Amniotic epithelial cell (primary cell): ENCODE measurements around the gene COL23A1.
"Not testable (repeated sequence)": the region's sequence is repeated elsewhere in the genome, so short reads cannot be mapped to it uniquely, and the experiment has no call there.

ENCODE experiments used
- DNase-seq: peaks from one replicate; pipeline ENCODE4 v3.0.0-alpha.2; 2010; ENCODE audit warnings: low read depth

The COL23A1 gene

GRCh38 chr5:178207917-178208280 is 382.3 kb downstream of the COL23A1 start:
- DNase-seq, result no peak

DNA sequence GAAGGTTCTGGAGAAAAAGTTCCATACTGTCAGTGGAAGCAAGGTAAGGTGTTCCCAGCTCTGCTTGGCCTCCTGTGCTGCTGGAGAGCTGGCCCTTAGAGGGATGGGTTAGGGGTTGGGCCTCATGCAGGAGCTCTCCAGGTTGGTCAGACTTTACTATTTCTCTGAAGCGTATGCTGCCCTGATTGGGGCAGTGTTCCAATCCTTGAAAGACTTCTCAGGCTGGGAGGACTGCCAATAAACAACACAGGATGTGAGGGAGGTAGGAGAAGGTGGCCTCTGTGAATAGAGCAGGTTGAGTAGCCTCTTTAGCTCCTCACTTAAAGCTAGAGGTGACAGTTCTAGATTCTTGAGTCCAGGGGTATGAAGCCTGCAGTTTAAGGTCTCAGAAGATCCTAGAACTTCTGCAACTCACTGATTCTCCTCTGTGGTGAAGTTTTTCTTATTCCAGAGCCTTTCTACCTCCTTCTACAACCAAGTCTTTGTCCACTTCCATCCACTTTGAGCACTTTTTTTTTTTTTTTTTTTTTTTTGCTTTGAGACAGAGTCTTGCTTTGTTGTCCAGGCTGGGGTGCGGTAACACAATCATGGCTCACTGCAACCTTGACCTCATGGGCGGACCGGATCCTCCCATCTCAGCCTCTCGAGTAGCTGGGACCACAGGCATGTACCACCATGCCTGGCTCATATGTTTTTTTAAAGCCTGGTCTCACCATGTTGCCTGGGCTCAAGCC is 382.8 kb downstream of the COL23A1 start:
- DNase-seq, result peak; percentile 77

DNA sequence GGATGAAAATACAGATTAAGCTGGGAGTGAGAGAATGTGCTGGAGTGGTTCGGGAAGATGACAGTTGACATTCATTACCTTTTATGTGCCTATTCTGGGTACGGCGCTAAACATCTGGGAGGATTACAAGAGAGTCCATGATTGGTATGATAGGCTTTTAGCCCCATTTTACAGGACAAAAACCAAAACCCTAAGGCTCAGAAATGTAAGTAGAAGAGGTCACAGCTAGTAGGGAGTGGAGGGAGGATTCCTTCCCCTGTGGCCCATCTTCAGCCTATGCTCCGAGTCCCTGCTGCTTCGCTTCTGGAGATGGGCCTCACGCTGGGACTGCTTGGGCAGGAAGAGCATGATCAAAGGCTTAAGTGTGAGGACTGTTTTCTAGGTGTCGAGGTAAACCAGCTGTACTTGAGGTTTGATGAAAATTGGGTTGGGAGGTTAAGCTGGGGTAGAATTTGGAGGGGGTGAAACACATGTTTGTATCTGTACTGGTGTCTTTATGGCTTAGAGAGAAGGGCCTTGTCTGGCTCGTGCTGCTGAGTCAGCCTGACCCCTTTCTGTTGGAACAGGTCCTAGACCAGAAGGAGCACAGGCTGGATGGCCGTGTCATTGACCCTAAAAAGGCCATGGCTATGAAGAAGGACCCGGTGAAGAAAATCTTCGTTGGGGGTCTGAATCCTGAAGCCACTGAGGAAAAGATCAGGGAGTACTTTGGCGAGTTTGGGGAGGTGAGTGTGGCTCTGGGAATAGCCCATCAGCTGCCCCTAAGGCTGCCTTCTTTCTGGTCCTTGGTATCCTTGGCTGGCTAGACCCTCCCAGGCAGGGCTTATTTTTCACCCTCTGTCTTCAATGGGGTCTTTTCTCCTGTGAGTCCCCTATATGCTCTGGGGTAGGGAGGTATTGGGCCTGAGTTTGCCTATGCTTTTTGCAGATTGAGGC is 383.8 kb downstream of the COL23A1 start:
- peak; percentile 34 for DNase-seq

DNA sequence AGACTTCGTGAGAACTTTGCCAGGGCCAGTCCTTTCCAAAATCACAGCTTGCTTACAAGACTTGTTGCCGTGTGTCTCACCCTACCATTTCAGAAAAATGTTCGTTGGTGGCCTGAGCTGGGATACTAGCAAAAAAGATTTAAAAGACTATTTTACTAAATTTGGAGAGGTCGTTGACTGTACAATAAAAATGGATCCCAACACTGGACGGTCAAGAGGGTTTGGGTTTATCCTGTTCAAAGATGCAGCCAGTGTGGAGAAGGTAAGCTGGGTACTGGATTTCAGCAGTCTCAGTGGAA is 384.5 kb downstream of the COL23A1 start:
- DNase-seq, result no peak

DNA sequence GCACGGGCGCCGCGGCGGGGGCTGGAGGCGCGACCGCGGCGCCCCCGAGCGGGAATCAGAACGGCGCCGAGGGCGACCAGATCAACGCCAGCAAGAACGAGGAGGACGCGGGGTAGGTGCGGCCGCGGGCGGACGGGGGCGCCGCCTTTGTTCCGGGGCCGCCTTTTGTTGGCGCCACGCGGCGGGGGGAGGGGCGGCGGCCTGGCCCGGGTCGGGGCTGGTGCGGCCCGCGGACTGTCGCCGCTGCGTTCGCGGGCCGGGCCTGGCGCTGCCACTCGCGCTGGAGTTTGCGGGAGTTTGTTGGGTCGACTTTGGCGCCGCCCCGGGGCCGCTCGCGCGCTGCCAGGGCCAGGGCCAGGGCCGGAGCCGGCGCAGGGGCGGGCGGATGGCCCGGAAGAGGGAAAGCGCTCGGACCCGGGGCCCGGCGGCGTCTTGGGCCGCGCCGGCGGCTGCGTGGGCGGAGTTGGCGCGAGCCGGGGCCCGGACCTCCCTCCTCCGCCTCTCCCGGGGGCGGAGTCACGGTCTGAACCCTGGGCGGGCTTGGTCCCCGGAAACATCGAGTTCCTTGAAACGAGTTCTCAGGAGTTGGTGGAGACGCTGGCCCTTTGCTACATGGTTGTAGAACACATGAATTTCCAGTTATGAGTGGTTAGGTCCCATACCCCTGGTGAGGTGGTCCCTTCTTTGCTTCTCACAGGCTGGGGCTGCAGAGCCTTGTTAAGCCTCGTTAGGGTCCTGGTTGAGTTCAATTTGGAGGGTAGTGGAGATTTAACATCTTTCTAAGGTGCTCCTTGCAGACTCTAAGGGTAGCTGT is 385.1 kb downstream of the COL23A1 start:
- peak; percentile 63 for DNase-seq

- peak; percentile 92 for DNase-seq
Observed at GRCh38 chr5:178204182-178204934, 385.8 kb downstream of the COL23A1 start, which contains the start of gene HNRNPAB. HNRNPAB (plus strand) TSS chr5:178204533; CDS start chr5:178204838, 305 bp downstream.

DNA sequence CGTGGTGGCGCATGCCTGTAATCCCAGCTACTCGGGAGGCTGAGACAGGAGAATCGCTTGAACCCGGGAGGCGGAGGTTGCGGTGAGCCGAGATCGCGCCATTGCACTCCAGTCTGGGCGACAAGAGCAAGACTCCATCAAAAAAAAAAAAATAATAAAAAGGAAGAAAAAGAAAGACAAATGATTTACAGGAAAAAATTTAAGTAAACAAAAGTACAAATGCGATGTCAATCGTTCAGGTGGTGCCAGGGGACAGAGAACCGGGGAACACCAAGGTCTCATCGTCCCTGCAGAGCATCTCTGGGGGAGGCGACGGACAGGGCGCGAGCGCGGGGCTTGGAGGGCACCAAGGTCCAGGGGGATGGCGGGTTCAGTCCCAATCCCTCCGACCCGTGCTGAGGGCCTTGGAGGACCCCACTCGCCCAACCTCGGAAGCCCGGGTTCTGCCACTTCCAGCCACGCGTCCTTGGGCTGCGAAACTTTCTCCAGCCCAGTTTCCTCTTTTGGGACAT is 386.5 kb downstream of the COL23A1 start:
- DNase-seq, result no peak

- no peak for DNase-seq
Observed at GRCh38 chr5:178202541-178202940, 387.7 kb downstream of the COL23A1 start.

- no peak for DNase-seq
Observed at GRCh38 chr5:178201927-178202235, 388.3 kb downstream of the COL23A1 start.

GRCh38 chr5:178201221-178201926 is 388.8 kb downstream of the COL23A1 start:
- no peak for DNase-seq

GRCh38 chr5:178199581-178200434 is 390.4 kb downstream of the COL23A1 start:
- DNase-seq, result no peak

DNA sequence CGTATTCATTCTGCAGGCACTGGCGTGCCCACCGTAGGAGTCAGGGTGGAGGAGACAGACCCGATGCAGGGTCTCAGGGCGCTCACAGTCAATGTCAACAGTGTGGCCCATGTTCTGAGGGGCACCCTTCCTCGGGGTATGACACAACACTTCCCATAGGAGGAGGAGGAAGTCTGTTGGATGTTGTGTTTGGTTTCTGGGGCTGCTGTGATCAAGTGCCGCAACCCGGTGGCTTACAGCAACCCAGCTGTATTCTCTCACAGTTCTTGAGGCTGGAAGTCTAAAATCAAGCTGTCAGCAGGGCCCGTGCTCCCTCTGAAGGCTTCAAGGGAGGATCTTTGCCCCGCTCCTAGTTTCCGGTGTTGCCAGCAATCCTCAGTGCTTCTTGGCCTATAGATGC is 391.5 kb downstream of the COL23A1 start:
- DNase-seq, result no peak

- DNase-seq, result not testable (repeated sequence)
Observed at GRCh38 chr5:178198151-178198550, 392.0 kb downstream of the COL23A1 start.

DNA sequence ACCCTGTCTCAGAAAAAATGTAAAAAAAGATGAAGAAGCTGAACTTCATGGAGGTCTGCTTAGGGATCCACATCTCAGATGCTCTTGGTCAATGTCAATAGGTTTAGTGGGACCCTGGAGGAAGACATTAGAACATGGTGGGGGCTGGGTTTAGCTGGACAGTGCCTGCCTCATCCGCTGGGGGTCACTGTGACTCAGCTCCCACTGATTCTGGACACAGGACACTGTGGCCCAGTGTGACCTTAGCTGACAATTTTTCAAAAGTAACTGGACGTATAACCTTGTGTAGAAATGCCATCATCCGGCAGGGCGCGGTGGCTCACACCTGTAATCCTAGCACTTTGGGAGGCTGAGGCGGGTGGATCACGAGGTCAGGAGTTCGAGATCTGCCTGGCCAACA is 393.2 kb downstream of the COL23A1 start:
- no peak for DNase-seq

- no peak for DNase-seq
Observed at GRCh38 chr5:178196281-178196812, 393.8 kb downstream of the COL23A1 start.

GRCh38 chr5:178194026-178194425 is 396.2 kb downstream of the COL23A1 start:
- DNase-seq, result no peak

DNA sequence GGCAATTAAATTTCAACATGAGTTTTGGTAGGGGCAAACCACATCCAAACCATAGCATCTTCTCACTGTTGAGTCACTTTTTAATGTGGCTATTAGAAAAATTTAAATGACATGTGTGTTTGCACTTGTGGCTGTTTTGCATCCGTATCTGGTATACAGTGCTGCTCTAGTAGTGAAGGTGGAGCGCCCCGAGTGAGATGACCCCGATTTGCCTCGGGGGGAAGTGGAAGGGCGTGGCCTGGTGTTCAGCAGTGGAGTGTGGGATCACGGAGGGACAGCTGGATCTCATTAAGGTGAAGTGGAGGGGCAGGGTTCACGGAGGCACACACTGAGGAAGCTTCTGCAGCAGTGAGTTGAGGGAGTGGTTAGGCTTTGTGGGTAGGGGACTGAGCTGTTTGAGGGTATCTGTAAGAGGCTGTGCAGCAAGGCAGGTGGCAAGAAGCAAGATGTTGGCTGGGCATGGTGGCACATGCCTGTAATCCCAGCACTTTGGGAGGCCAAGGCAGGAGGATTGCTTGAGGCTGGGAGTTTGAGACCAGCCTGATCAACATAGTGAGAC is 396.9 kb downstream of the COL23A1 start:
- no peak for DNase-seq

- no peak for DNase-seq
Observed at GRCh38 chr5:178192787-178193186, 397.4 kb downstream of the COL23A1 start.

- DNase-seq, result no peak
Observed at GRCh38 chr5:178192244-178192643, 397.9 kb downstream of the COL23A1 start.
